ENCODE measurements around the gene ADCY2. TPM values are rescaled to one million over a fixed set of nuclear protein-coding genes. Genes with fewer than 3 reads are reported as not detected.
A peak's percentile ranks its signal among the peaks of the same experiment; 100 is the strongest.

Gene ADCY2
- total and polyA plus RNA-seq, 2 experiments from 2014 or later, result 23.8 to 74.9 TPM

DNA sequence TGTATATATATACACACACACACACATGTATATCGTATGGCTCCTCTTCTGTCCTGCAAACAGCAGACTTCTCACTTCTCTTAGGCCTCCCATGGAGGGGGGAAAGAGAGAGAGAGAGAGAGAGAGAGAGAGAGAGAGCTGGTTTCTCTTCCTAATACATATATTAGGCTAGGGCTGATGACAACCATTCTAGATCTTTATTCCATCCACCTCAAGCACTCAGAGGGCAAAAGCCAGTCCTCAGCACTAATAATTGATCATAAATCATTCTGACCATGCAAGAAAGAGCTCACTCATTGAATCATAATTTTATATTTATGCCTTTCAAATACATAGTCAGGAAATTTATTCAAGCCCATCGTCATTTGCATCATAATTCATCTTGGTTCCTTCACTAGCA lies 408.0 kb downstream of the ADCY2 start (continued):
- TF ChIP-seq CREB1 (CRISPR knock-in tag; IDR thresholded peaks at IDR 0.05; ENCODE audit: low read depth), result no peak

DNA sequence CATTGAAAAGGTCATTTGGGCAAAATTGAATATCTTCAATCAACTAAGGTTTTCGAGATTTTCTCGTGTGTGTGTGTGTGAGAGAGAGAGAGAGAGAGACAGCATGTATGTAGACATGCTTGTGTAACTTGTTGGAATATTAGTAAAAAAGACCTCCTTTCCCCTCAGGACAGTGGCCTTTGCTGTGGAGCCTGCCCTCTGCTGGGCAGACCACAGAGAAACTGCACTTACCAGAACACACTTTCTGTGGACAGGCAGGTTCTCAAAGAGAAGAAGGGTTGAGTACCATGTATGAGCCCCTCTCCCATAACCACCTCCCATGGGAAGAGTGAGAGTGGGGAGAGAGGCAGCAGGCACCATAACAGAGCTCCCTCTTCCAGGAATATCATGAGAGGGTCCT lies 409.4 kb downstream of the ADCY2 start:
- ATAC-seq, result peak; percentile 46
- Mint-ChIP-seq H3K27ac (no peak overlapping the region), H3K27me3 (ENCODE audit: insufficient read depth, low read depth, poor library complexity) (peaks cover 2% of the 10 kb centered on the region), H3K4me1 (no peaks in the 10 kb centered on the region), H3K9me3 (no peaks in the 10 kb centered on the region), H3K4me3 (no peak overlapping the region), H3K36me3 (ENCODE audit: low read depth) (peaks cover 47% of the 10 kb centered on the region)
- TF ChIP-seq, protein P1, sequence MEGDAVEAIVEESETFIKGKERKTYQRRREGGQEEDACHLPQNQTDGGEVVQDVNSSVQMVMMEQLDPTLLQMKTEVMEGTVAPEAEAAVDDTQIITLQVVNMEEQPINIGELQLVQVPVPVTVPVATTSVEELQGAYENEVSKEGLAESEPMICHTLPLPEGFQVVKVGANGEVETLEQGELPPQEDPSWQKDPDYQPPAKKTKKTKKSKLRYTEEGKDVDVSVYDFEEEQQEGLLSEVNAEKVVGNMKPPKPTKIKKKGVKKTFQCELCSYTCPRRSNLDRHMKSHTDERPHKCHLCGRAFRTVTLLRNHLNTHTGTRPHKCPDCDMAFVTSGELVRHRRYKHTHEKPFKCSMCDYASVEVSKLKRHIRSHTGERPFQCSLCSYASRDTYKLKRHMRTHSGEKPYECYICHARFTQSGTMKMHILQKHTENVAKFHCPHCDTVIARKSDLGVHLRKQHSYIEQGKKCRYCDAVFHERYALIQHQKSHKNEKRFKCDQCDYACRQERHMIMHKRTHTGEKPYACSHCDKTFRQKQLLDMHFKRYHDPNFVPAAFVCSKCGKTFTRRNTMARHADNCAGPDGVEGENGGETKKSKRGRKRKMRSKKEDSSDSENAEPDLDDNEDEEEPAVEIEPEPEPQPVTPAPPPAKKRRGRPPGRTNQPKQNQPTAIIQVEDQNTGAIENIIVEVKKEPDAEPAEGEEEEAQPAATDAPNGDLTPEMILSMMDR (conservative IDR thresholded peaks at IDR 0.05; ENCODE audit: low read depth in 2 of 2), result peak; percentile 52 to 68
- no peak for TF ChIP-seq EZH2 (IDR thresholded peaks at IDR 0.05; ENCODE audit: low read depth, unreplicated experiment)
- no peaks in the 10 kb centered on the region for H3K4me1 ChIP-seq (ENCODE audit: insufficient read depth)
- no peaks in the 10 kb centered on the region for H3K79me2 ChIP-seq (replicated peaks; ENCODE audit: insufficient read depth)
- peaks cover 38% of the 10 kb centered on the region for H3K36me3 ChIP-seq (ENCODE audit: insufficient read depth)
- H3F3A ChIP-seq (replicated peaks; ENCODE audit: low read depth), result no peaks in the 10 kb centered on the region
- H3K4me3 ChIP-seq, result no peak overlapping the region
- no peak overlapping the region for H3K27ac ChIP-seq (ENCODE audit: low read depth)
- DNase-seq (ENCODE audit: low spot score), result no peak
- no peak overlapping the region for H3K4me2 ChIP-seq
- no peaks in the 10 kb centered on the region for H3K27me3 ChIP-seq (ENCODE audit: insufficient read depth)
- H2AFZ ChIP-seq, result no peak overlapping the region
- H4K20me1 ChIP-seq (replicated peaks; ENCODE audit: insufficient read depth), result no peaks in the 10 kb centered on the region
- no peaks in the 10 kb centered on the region for H3K9me2 ChIP-seq (ENCODE audit: insufficient read depth)

DNA sequence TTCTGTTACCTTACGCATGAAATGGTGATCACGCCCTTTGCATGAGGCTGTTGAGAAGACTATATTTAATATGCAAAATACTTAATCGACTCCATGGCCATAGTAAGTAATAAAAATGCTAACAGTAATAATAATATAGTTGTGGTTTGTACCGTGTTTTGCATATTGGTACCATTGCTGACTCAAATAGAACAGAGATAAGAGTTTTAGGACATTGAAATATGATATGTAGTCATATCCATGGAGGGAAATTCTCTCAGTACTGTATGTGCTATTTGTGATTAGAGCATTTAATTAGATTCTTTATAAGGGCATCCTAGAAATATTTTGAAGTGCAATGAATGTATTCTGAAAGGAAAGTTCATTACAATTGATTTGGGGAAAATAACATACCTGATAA lies 413.1 kb downstream of the ADCY2 start:
- H3K4me2 ChIP-seq, result no peak overlapping the region
- H2AFZ ChIP-seq, result no peak overlapping the region
- Mint-ChIP-seq H3K4me3 (no peak overlapping the region), H3K9me3 (no peaks in the 10 kb centered on the region), H3K36me3 (ENCODE audit: low read depth) (peaks cover 44% of the 10 kb centered on the region), H3K27me3 (ENCODE audit: insufficient read depth, low read depth, poor library complexity) (no peaks in the 10 kb centered on the region), H3K4me1 (peaks cover 3% of the 10 kb centered on the region), H3K27ac (no peak overlapping the region)
- H3K9me2 ChIP-seq (ENCODE audit: insufficient read depth), result no peaks in the 10 kb centered on the region
- no peaks in the 10 kb centered on the region for H3K79me2 ChIP-seq (replicated peaks; ENCODE audit: insufficient read depth)
- no peak overlapping the region for H3K4me3 ChIP-seq
- no peaks in the 10 kb centered on the region for H3K4me1 ChIP-seq (ENCODE audit: insufficient read depth)
- ATAC-seq (no peak), DNase-seq (ENCODE audit: low spot score) (no peak)
- 0 out of 2 replicates have a peak, but pooled peaks cover 5% of the 10 kb centered on the region for H4K20me1 ChIP-seq (replicated peaks; ENCODE audit: insufficient read depth)
- H3K27ac ChIP-seq (ENCODE audit: low read depth), result no peak overlapping the region
- H3F3A ChIP-seq (replicated peaks; ENCODE audit: low read depth), result no peaks in the 10 kb centered on the region
- H3K36me3 ChIP-seq (ENCODE audit: insufficient read depth), result peaks cover 28% of the 10 kb centered on the region
- no peaks in the 10 kb centered on the region for H3K27me3 ChIP-seq (ENCODE audit: insufficient read depth)
- TF ChIP-seq, protein P1 (conservative IDR thresholded peaks at IDR 0.05; ENCODE audit: low read depth in 2 of 2), result no peak
- TF ChIP-seq JUNB (IDR thresholded peaks at IDR 0.05; ENCODE audit: unreplicated experiment), result no peak
- no peak for TF ChIP-seq EZH2 (IDR thresholded peaks at IDR 0.05; ENCODE audit: low read depth, unreplicated experiment)
- TF ChIP-seq, protein P2, sequence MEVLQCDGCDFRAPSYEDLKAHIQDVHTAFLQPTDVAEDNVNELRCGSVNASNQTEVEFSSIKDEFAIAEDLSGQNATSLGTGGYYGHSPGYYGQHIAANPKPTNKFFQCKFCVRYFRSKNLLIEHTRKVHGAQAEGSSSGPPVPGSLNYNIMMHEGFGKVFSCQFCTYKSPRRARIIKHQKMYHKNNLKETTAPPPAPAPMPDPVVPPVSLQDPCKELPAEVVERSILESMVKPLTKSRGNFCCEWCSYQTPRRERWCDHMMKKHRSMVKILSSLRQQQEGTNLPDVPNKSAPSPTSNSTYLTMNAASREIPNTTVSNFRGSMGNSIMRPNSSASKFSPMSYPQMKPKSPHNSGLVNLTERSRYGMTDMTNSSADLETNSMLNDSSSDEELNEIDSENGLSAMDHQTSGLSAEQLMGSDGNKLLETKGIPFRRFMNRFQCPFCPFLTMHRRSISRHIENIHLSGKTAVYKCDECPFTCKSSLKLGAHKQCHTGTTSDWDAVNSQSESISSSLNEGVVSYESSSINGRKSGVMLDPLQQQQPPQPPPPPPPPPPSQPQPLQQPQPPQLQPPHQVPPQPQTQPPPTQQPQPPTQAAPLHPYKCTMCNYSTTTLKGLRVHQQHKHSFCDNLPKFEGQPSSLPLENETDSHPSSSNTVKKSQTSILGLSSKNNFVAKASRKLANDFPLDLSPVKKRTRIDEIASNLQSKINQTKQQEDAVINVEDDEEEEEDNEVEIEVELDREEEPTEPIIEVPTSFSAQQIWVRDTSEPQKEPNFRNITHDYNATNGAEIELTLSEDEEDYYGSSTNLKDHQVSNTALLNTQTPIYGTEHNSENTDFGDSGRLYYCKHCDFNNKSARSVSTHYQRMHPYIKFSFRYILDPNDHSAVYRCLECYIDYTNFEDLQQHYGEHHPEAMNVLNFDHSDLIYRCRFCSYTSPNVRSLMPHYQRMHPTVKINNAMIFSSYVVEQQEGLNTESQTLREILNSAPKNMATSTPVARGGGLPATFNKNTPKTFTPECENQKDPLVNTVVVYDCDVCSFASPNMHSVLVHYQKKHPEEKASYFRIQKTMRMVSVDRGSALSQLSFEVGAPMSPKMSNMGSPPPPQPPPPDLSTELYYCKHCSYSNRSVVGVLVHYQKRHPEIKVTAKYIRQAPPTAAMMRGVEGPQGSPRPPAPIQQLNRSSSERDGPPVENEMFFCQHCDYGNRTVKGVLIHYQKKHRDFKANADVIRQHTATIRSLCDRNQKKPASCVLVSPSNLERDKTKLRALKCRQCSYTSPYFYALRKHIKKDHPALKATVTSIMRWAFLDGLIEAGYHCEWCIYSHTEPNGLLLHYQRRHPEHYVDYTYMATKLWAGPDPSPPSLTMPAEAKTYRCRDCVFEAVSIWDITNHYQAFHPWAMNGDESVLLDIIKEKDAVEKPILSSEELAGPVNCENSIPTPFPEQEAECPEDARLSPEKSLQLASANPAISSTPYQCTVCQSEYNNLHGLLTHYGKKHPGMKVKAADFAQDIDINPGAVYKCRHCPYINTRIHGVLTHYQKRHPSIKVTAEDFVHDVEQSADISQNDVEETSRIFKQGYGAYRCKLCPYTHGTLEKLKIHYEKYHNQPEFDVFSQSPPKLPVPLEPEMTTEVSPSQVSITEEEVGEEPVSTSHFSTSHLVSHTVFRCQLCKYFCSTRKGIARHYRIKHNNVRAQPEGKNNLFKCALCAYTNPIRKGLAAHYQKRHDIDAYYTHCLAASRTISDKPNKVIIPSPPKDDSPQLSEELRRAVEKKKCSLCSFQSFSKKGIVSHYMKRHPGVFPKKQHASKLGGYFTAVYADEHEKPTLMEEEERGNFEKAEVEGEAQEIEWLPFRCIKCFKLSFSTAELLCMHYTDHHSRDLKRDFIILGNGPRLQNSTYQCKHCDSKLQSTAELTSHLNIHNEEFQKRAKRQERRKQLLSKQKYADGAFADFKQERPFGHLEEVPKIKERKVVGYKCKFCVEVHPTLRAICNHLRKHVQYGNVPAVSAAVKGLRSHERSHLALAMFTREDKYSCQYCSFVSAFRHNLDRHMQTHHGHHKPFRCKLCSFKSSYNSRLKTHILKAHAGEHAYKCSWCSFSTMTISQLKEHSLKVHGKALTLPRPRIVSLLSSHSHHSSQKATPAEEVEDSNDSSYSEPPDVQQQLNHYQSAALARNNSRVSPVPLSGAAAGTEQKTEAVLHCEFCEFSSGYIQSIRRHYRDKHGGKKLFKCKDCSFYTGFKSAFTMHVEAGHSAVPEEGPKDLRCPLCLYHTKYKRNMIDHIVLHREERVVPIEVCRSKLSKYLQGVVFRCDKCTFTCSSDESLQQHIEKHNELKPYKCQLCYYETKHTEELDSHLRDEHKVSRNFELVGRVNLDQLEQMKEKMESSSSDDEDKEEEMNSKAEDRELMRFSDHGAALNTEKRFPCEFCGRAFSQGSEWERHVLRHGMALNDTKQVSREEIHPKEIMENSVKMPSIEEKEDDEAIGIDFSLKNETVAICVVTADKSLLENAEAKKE (CRISPR knock-in tag; IDR thresholded peaks at IDR 0.05), result no peak
- TF ChIP-seq STAT1 (IDR thresholded peaks at IDR 0.05; ENCODE audit: unreplicated experiment), result no peak
- TF ChIP-seq, protein P3, sequence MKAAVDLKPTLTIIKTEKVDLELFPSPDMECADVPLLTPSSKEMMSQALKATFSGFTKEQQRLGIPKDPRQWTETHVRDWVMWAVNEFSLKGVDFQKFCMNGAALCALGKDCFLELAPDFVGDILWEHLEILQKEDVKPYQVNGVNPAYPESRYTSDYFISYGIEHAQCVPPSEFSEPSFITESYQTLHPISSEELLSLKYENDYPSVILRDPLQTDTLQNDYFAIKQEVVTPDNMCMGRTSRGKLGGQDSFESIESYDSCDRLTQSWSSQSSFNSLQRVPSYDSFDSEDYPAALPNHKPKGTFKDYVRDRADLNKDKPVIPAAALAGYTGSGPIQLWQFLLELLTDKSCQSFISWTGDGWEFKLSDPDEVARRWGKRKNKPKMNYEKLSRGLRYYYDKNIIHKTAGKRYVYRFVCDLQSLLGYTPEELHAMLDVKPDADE (IDR thresholded peaks at IDR 0.05), result no peak
- TF ChIP-seq ZNF331 (CRISPR knock-in tag; IDR thresholded peaks at IDR 0.05; ENCODE audit: low read depth), result no peak

Measured in GM23338 (cell line).